ENCODE measurements around the gene MLF1.

- TF ChIP-seq CTCF (IDR thresholded peaks at IDR 0.05) (no peak), RXRA (IDR thresholded peaks at IDR 0.05; ENCODE audit: borderline replicate concordance, low read depth) (no peak), USF1 (IDR thresholded peaks at IDR 0.05; ENCODE audit: borderline replicate concordance, low read depth) (no peak), ZBTB33 (IDR thresholded peaks at IDR 0.05; ENCODE audit: borderline replicate concordance, low read depth) (no peak), RCOR1 (IDR thresholded peaks at IDR 0.05; ENCODE audit: low read length) (no peak), POLR2AphosphoS5 (IDR thresholded peaks at IDR 0.05; ENCODE audit: low read depth, low read length) (no peak), USF2 (IDR thresholded peaks at IDR 0.05; ENCODE audit: borderline replicate concordance, low read depth, low read length) (no peak), TCF12 (IDR thresholded peaks at IDR 0.05) (no peak)
These were observed 30.9 kb upstream of the MLF1 start for GRCh38 chr3:158540066-158540465.

All from SK-N-SH (cell line).